ENCODE measurements around the gene ENC1.

DNA sequence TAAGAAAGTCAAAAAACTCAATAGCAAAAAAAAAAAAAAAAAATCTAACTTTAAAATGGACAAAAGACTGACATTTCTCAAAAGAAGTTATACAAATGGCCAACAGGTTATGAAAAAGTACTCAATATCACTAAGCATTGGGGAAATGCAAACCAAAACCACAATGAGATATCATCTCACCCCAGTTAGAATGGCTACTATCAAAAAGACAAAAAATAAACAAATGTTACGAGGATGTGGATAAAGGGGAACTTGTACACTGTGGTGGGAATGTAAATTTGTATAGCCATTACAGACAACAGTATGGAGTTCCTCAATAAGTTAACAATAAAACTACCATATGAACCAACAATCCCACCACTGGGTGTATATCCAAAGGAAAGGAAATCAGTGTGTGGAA lies 37.2 kb downstream of the ENC1 start:
- TF ChIP-seq, protein P1, sequence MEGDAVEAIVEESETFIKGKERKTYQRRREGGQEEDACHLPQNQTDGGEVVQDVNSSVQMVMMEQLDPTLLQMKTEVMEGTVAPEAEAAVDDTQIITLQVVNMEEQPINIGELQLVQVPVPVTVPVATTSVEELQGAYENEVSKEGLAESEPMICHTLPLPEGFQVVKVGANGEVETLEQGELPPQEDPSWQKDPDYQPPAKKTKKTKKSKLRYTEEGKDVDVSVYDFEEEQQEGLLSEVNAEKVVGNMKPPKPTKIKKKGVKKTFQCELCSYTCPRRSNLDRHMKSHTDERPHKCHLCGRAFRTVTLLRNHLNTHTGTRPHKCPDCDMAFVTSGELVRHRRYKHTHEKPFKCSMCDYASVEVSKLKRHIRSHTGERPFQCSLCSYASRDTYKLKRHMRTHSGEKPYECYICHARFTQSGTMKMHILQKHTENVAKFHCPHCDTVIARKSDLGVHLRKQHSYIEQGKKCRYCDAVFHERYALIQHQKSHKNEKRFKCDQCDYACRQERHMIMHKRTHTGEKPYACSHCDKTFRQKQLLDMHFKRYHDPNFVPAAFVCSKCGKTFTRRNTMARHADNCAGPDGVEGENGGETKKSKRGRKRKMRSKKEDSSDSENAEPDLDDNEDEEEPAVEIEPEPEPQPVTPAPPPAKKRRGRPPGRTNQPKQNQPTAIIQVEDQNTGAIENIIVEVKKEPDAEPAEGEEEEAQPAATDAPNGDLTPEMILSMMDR (IDR thresholded peaks at IDR 0.05) = no peak
- TF ChIP-seq POLR2A (IDR thresholded peaks at IDR 0.05) = no peak

Measured in esophagus squamous epithelium (tissue), 4 donors.